ENCODE data around the gene RNASE8. TPM values are rescaled to one million over a fixed set of nuclear protein-coding genes. Genes with fewer than 3 reads are reported as not detected.

The RNASE8 gene
- total RNA-seq, 1 donor from 2014 or later, result not detected

GRCh38 chr14:21042918-21043317 lies 14.7 kb upstream of the RNASE8 start:
- DNase-seq (ENCODE audit: low read depth) (no peak), FAIRE-seq (no peak)
- Histone ChIP-seq H3K27ac (ENCODE audit: low read depth, low read length) (no peak overlapping the region), H4K20me1 (ENCODE audit: insufficient read depth, low read length) (no peaks in the 10 kb centered on the region), H3K79me2 (ENCODE audit: insufficient read depth, low read length) (no peaks in the 10 kb centered on the region), H2AFZ (ENCODE audit: low read depth, low read length) (no peak overlapping the region), H3K4me1 (ENCODE audit: insufficient read depth, low read length) (no peaks in the 10 kb centered on the region), H3K9me3 (ENCODE audit: insufficient read depth, low read depth, low read length) (no peaks in the 10 kb centered on the region), H3K36me3 (ENCODE audit: insufficient read depth, low read length) (no peaks in the 10 kb centered on the region), H3K4me2 (ENCODE audit: low read length) (no peak overlapping the region), H3K9ac (ENCODE audit: low read length) (no peak overlapping the region), H3K27me3 (ENCODE audit: insufficient read depth, low read length) (peaks cover 10% of the 10 kb centered on the region), H3K4me3 (ENCODE audit: insufficient read depth, low read depth, low read length) (no peak overlapping the region)
- no peak overlapping the region for H3K27ac Mint-ChIP-seq (ENCODE audit: unreplicated experiment)
- H3K4me1 Mint-ChIP-seq (ENCODE audit: low read depth, unreplicated experiment), result peaks cover 35% of the 10 kb centered on the region
- H3K4me3 Mint-ChIP-seq (ENCODE audit: unreplicated experiment), result no peak overlapping the region
- TF ChIP-seq EZH2 (IDR thresholded peaks at IDR 0.05; ENCODE audit: insufficient read depth, low read length), result no peak
- TF ChIP-seq, protein P1, sequence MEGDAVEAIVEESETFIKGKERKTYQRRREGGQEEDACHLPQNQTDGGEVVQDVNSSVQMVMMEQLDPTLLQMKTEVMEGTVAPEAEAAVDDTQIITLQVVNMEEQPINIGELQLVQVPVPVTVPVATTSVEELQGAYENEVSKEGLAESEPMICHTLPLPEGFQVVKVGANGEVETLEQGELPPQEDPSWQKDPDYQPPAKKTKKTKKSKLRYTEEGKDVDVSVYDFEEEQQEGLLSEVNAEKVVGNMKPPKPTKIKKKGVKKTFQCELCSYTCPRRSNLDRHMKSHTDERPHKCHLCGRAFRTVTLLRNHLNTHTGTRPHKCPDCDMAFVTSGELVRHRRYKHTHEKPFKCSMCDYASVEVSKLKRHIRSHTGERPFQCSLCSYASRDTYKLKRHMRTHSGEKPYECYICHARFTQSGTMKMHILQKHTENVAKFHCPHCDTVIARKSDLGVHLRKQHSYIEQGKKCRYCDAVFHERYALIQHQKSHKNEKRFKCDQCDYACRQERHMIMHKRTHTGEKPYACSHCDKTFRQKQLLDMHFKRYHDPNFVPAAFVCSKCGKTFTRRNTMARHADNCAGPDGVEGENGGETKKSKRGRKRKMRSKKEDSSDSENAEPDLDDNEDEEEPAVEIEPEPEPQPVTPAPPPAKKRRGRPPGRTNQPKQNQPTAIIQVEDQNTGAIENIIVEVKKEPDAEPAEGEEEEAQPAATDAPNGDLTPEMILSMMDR (IDR thresholded peaks at IDR 0.05; ENCODE audit: insufficient read depth, low read depth, low read length), result no peak
- peaks cover 6% of the 10 kb centered on the region for H3K9me3 Mint-ChIP-seq (ENCODE audit: unreplicated experiment)
- peaks cover 18% of the 10 kb centered on the region for H3K27me3 Mint-ChIP-seq (ENCODE audit: low read depth, unreplicated experiment)
- peaks cover 2% of the 10 kb centered on the region for H3K36me3 Mint-ChIP-seq (ENCODE audit: low read depth, unreplicated experiment)

GRCh38 chr14:21043387-21043973 lies 14.1 kb upstream of the RNASE8 start:
- H3K4me3 ChIP-seq (ENCODE audit: insufficient read depth, low read depth, low read length), result no peak overlapping the region
- H3K36me3 ChIP-seq (ENCODE audit: insufficient read depth, low read length), result no peaks in the 10 kb centered on the region
- no peak overlapping the region for H3K4me2 ChIP-seq (ENCODE audit: low read length)
- H3K36me3 Mint-ChIP-seq (ENCODE audit: low read depth, unreplicated experiment), result peaks cover 2% of the 10 kb centered on the region
- H2AFZ ChIP-seq (ENCODE audit: low read depth, low read length), result no peak overlapping the region
- no peak overlapping the region for H3K27ac ChIP-seq (ENCODE audit: low read depth, low read length)
- TF ChIP-seq, protein P1 (IDR thresholded peaks at IDR 0.05; ENCODE audit: insufficient read depth, low read depth, low read length), result no peak
- TF ChIP-seq EZH2 (IDR thresholded peaks at IDR 0.05; ENCODE audit: insufficient read depth, low read length), result no peak
- no peaks in the 10 kb centered on the region for H3K4me1 ChIP-seq (ENCODE audit: insufficient read depth, low read length)
- no peaks in the 10 kb centered on the region for H3K9me3 ChIP-seq (ENCODE audit: insufficient read depth, low read depth, low read length)
- no peaks in the 10 kb centered on the region for H3K79me2 ChIP-seq (ENCODE audit: insufficient read depth, low read length)
- FAIRE-seq (no peak), DNase-seq (ENCODE audit: low read depth) (no peak)
- no peaks in the 10 kb centered on the region for H4K20me1 ChIP-seq (ENCODE audit: insufficient read depth, low read length)
- H3K9ac ChIP-seq (ENCODE audit: low read length), result no peak overlapping the region
- no peak overlapping the region for H3K4me3 Mint-ChIP-seq (ENCODE audit: unreplicated experiment)
- H3K4me1 Mint-ChIP-seq (ENCODE audit: low read depth, unreplicated experiment), result peaks cover 36% of the 10 kb centered on the region
- H3K9me3 Mint-ChIP-seq (ENCODE audit: unreplicated experiment), result peaks cover 6% of the 10 kb centered on the region
- H3K27me3 Mint-ChIP-seq (ENCODE audit: low read depth, unreplicated experiment), result peaks cover 18% of the 10 kb centered on the region
- peaks cover 10% of the 10 kb centered on the region for H3K27me3 ChIP-seq (ENCODE audit: insufficient read depth, low read length)
- no peak overlapping the region for H3K27ac Mint-ChIP-seq (ENCODE audit: unreplicated experiment)

DNA sequence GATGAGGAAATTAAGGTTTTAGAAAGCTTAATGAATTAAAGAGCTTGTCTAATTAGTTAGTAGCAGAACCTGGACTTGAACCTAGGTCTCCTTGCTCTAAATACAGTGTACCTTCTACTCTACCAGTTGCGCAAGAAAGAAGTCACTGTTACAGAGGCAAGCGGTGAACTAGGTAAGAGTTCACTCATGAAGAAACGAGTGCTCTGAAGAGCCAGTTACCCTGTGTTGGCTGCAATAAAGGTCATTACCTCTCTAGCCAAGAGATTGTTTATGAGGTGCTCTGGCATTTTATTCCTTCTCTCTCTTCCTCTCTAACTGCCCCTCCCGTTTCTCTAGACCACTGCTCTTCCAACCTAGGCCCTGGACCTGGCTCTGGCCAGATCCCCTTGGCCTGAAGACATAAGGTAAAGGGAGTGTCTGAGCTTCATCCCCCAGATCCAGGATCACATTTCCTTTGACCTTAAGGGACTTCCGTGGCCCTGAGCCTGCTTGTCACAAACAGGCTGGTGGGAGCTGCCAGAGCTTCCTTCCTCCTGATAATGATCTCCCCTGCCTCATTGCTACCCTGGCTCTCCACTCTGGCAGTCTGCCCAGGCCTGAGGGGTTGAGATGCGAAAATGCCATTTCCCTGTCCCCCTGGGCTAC lies 13.5 kb upstream of the RNASE8 start:
- no peaks in the 10 kb centered on the region for H4K20me1 ChIP-seq (ENCODE audit: insufficient read depth, low read length)
- H3K9me3 ChIP-seq (ENCODE audit: insufficient read depth, low read depth, low read length), result no peaks in the 10 kb centered on the region
- FAIRE-seq (no peak), DNase-seq (ENCODE audit: low read depth) (no peak)
- no peak overlapping the region for H3K4me3 Mint-ChIP-seq (ENCODE audit: unreplicated experiment)
- H3K36me3 Mint-ChIP-seq (ENCODE audit: low read depth, unreplicated experiment), result peaks cover 2% of the 10 kb centered on the region
- H3K27ac Mint-ChIP-seq (ENCODE audit: unreplicated experiment), result no peak overlapping the region
- peaks cover 10% of the 10 kb centered on the region for H3K27me3 ChIP-seq (ENCODE audit: insufficient read depth, low read length)
- peaks cover 9% of the 10 kb centered on the region for H3K9me3 Mint-ChIP-seq (ENCODE audit: unreplicated experiment)
- H3K36me3 ChIP-seq (ENCODE audit: insufficient read depth, low read length), result no peaks in the 10 kb centered on the region
- no peak overlapping the region for H3K4me3 ChIP-seq (ENCODE audit: insufficient read depth, low read depth, low read length)
- no peak overlapping the region for H3K4me2 ChIP-seq (ENCODE audit: low read length)
- no peaks in the 10 kb centered on the region for H3K4me1 ChIP-seq (ENCODE audit: insufficient read depth, low read length)
- peaks cover 18% of the 10 kb centered on the region for H3K27me3 Mint-ChIP-seq (ENCODE audit: low read depth, unreplicated experiment)
- peaks cover 35% of the 10 kb centered on the region for H3K4me1 Mint-ChIP-seq (ENCODE audit: low read depth, unreplicated experiment)
- H3K9ac ChIP-seq (ENCODE audit: low read length), result no peak overlapping the region
- no peak overlapping the region for H3K27ac ChIP-seq (ENCODE audit: low read depth, low read length)
- no peak for TF ChIP-seq EZH2 (IDR thresholded peaks at IDR 0.05; ENCODE audit: insufficient read depth, low read length)
- TF ChIP-seq, protein P1 (IDR thresholded peaks at IDR 0.05; ENCODE audit: insufficient read depth, low read depth, low read length), result no peak
- no peak overlapping the region for H2AFZ ChIP-seq (ENCODE audit: low read depth, low read length)
- no peaks in the 10 kb centered on the region for H3K79me2 ChIP-seq (ENCODE audit: insufficient read depth, low read length)

Data from astrocyte (in vitro differentiated cells and primary cell).